ENCODE data around the gene CD200.
A peak's percentile ranks its signal among the peaks of the same experiment; 100 is the strongest.

The CD200 gene

DNA sequence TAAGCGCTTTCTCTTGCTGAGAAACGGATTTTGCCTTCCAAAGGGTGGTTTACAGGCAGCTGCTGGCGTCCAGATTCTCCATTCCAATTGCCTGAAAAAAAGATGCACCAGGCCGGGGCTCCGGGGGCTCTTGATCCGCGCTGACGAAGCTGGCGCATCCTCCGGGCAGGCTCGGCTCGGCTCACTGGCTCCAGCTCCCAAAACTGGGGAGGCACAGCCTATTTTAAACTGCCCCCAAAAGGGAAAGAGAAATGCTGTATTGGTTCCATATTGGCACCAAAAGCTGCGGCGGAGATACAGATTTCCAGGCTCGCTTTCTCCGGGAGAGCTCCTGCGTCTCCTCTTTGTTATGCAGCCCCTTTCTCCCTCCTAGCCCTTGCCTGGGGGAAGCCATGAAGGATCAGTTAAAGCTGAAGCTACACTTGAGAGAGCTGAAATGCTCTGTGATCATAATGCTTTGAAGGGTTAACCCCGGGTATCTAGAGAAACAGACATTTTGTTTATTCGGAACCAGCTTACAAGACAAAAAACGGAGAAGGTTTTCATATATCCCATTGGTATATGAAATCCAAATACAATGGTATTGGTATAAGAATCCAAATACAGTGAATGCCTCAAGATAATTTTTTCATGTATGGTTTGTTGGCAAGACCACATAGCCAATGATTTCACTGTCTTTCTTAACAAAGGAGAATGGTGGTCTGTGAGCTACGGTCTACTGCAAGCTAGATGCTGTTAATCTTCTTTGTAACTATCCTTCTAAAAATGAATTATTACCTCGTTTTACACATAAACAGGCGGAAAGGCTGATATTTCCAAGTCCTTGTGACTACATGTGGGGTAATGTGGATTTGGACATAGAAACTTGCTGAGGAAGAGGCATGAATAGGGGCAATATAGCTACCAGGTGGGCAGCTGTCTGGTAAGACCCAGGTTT lies 693 bp downstream of the CD200 start:
- no peak for DNase-seq

DNA sequence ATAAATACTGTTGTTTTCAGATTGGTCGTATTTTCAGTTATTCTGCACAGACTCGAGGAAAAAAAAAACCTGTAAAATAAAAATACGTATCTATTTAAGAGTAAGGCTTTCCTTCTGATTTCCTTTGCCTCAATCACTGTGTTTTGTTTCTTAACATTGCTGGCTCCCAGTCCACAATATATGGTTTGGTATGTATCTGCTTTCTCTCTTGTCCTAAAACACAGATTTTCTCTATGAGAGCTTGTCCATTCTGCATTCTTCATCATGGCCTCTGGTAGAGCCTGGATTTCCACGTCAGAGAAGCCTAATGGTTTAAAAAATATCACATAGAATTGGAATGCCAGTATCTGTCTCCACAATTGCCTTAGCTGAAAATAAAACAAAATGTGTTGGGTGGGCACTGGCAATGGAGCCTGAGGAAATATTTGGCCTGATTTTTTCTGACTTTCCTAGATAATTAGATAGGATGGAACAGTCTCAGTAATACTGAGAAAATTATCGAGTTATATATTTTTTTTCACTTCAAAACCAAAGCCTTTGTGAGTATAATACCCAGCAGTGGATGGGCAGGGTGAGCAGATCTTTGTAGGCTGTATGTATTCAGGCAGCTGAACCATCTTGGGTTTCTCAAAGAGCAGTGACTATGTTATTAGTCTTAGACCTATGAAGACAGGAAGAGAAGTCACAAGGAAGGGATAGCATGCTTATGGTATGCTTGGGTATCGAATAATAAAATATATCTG lies 1.9 kb downstream of the CD200 start:
- DNase-seq = no peak

DNA sequence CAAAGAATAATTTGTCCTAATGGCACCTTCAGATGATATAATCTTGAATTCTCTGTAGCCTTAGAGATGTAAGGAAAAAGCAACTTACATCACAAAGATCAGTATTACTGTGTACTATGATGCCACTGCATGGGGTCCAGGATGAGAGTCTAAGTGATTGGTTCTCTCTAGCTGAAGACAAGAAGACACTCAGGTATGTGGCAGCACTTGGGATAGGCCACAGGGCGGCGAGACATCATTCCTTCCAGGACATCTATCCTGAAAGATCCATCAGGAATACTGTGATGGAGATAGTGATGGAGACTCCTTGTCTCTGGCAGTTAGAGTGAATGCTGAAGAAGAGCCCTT lies 2.5 kb downstream of the CD200 start:
- DNase-seq = no peak

DNA sequence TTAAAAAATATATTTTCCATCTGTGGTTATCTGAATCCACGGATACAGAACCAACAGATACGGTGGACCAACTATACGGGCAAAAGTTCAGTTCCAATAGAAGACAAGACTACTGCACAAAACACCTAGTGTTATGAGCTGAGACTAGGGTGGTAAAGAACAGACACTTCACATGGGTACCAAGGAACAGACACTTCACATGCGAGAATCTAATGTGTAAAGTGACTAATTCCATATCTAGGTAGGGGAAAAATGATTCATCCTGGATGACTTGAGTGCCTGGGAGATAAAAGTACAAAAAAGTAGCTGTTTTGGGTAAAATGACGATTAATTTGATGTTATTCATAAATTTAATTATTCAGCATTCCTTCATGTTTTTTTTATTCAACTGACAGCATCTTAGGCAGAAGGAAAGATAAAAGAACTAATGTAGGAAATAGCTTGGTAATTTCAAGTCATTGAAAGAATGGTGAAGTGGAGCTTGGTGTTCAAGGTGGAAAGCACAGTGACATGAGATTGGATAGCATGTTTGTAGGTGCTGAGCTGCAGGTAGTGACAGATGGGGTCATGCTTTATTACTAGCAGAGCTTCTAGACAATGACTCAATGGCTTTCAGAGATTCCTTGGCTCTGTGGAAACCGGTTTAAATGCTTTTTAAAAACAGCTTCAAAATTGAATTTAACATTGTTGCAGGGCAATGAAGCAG lies 5.2 kb downstream of the CD200 start:
- no peak for DNase-seq

DNA sequence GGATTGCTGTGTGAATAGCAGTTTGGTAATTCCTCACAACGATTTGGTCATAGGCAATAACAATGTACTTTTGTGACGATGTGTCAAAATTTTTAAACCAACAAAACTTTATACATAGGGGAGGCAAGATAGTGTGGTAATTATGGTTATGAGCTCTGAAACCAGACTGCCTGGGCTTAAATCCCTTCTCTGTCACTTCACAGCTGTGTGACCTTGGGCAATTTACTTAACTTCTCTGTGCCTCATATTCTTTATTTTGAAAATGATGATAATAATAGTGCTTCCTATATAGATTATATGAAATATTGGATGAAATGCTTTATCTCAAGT lies 5.7 kb downstream of the CD200 start:
- no peak for DNase-seq

DNA sequence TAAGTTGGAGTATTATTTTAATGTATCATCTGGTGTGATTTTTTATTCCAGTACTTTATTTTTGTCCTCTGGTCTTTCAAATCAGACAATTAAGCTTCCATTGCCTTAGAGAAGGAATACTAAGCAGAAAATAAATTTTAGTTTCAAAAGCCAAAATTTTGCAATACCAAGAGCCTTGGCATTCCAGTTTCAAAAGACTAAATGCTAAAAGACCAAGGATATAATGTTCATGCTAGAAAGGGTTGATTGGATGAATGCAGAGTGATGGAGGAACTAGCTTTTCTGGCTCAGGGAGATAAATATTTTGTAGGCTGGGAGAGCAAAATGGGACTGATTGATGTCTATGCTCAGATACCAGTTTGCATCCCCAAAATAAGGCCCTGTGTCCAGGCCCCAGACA lies 6.2 kb downstream of the CD200 start:
- DNase-seq = no peak

DNA sequence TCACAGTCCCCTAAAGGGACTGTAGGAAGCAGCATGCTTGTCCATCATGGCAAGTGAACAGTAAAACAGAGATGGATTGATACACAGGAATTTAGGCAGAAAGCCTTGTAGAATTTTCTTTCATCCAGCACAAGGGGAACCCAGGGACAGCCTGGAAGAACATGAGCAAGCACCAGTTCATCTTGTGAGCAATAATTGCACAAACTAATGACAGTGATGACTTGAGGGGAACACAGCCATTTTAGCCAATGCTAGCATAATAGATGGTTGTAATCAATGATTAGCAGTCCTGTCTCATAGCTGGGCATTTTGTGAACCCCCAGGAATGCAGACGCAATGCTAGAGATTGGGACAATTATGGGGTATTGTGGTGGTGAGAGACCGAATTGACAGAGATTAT lies 6.7 kb downstream of the CD200 start:
- no peak for DNase-seq

DNA sequence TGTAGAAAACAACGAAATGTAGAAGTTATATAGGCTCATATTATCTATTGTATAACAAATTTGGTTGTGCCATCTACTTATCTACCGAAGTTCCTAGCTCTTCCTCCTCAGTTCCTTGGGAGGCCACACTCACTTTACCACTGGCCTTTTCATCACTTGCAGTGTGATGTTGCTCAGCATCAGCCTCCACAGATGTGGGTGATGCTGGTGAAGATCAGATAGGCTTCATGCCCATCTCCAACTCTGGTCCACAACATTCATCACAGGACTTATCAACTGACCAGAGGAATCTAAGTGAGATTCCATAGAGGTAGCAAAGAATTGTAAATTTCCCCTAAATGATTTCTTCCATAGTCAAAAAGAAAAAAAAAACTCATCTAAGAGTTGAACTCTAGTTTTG lies 8.4 kb downstream of the CD200 start:
- DNase-seq = no peak

DNA sequence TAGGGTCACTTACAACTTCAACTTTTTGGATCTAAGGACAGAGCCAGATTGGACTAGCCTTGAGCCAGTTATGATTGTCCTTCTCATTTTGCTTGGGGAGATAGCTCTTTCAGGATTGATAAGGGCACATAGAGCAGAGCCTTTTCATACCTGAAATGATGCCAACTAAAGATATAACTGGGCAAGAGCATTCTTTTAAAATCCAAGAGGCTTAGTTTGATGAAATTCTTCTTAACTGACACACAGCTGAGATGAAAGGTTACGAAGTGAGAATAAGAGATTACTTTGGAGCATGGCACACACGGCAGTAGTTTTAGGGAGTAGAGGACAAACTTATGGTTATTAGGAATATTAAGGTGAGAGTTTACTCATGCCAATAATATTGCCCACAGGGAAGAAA lies 12.7 kb downstream of the CD200 start:
- DNase-seq = no peak

DNA sequence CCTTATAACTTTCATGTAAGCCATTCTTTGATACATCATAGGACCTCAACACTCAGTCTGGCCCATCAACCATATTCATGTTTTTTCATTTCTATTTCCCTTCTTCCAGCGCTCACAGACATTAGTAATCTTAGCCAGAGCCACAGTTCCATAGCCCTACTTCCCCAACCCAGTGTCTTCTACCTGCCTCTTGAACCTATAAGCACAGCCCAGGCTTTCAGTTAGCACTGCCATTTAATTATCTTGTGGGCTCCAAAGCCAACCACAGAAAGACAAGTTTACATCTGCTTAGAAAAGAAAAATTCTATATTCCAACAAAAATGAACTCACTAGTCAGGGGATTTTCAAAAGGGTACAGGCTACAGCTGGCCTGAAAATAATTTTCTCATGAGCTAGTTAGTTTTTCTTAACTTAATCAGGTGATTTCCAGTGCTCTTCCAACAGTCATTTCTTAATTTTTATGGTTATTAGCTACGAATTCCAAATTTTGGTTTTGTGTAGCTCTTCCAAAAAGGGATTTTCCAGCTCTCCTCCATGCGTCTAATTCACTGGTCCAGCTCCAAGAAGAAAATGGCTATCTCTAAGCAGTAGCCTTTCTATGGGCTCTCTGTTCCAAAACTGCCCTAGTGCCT lies 13.7 kb downstream of the CD200 start:
- DNase-seq = no peak

DNA sequence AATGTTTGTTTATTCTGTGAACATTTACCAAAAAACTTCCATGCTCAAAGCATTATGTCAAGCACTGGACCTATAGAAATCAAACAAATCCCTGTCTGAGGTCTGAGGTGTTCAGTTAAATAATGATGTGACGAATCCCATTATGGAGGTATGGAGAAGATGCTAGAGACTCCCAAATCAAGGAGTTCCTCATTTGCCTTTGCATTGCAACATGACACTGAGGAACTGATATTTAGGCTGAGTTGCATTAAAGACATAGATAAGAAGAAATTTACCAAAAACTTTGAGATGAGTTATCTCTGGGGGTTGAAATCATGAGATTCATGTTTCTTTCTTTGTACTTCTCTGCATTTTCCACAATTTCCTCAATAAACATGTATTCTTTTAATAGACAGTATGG lies 16.0 kb downstream of the CD200 start:
- no peak for DNase-seq

DNA sequence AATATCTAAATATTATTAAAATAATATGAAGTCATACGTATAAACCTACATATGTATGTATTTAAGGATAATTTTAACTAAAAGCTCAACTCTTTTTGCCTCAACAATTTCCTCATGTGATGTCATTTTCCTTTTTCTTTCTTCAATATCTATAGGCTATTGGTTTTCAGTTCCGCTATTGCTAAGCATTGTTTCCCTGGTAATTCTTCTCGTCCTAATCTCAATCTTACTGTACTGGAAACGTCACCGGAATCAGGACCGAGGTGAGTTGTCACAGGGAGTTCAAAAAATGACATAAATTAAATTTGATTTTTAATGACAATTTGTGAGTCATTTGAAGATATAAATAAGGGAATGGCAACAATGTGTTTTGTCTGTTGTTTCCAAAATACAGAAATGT lies 16.6 kb downstream of the CD200 start:
- DNase-seq = no peak

DNA sequence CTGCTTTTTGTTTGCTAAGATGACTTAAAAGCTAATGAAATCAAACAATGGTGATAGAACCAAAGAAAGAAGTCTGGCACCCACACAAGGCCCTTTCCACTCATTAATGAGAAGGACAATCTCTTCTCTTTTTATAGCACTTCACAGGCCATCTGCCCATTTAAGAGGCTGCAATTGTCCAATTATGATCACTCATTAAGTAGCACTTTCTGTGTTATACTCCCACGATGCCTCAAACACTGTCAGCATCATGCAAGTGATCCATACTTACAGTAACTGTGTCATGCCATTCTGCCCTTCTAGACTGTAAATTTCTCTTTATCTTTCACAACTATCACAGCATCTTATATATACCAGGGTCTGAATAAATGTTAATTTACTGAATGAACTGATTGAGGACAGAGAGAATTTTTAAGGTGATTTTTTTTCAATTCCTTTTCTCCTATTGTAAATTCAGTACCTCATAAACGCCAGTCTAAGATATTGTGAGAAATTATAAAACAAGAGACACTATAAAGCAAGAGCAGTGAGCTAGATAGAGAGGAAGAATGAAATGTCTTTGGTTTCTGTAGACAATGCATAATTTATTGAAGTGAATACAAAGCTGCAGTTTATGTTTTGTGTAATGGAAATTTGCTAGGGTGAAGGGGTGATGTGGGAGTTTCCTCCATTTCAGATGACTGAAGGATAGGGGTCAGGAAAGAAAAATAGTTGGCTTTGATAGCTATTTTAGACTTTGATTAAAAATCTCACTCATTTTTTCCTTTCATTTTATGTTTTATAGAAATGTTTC lies 17.3 kb downstream of the CD200 start:
- DNase-seq = no peak

DNA sequence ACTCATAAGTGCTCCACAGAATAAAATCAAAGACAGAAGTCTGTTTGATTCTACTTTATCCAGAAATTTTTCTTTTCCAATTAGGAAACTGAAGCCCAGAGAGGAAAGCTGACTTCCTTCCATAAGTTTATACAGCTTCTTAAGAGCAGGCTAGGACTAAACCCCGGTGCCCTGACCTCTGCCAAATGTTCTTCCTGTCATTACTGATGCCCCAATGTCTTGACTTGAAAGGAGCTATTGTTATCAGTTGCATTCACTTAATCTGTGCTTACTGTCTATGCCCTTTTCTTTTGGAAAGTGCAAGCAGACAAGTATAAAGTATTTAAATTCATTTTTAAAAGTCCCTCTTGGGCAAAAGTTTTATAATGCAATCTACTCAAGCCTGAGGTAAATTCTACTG lies 18.1 kb downstream of the CD200 start:
- no peak for DNase-seq

DNA sequence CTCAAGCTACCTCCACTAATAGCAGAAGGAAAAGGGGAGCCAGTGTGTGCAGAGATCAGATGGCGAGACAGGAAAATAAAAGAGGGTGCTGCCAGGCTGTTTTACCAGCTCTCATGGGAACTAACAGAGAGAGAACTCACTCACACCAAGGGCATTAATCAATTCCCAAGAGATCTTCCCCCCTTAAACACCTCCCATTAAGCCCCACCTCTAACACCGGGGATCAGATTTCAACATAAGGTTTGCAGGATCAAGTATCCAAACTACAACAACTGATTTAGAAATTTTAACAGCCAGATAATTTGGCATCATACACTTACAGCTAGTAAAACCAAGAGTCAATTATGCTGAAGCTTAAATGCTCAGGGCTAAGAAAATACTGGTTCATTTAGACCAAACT lies 18.9 kb downstream of the CD200 start:
- no peak for DNase-seq

DNA sequence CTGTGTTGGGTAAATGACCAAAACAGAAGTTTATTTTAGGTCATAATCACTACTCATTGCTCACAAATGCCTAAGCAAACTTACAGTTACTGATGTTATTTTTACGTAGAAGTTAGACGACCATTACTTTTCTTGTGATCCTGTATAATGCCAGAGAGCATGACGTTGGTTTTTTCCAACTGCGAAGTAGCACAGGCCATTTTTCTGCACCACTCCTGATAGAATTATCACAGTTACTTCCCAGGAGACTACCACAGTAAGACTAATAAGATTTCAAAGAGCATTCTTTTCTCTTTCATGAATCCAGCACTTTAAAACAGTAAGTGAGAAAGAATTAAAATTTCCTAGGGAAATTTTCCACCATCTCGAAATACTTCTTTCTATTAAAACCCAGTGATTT lies 19.8 kb downstream of the CD200 start:
- no peak for DNase-seq

DNA sequence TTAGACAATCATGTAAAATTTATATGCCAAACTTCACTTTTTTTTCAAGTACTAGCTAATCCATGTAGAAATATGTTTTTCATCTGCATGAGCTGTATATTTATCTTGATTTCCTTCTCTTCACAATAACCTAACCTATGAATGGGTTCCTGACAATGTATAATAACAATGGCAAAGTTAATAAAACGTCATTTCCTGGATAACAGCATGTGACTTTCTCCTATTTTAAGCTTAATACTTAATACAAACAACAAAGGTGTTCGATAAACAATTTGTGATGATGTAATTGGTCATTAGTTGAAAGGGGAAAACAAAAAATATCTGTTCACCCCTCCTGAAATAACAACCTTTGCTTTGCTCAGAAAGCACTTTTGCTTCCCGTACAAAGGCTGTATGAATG lies 20.4 kb downstream of the CD200 start:
- no peak for DNase-seq

DNA sequence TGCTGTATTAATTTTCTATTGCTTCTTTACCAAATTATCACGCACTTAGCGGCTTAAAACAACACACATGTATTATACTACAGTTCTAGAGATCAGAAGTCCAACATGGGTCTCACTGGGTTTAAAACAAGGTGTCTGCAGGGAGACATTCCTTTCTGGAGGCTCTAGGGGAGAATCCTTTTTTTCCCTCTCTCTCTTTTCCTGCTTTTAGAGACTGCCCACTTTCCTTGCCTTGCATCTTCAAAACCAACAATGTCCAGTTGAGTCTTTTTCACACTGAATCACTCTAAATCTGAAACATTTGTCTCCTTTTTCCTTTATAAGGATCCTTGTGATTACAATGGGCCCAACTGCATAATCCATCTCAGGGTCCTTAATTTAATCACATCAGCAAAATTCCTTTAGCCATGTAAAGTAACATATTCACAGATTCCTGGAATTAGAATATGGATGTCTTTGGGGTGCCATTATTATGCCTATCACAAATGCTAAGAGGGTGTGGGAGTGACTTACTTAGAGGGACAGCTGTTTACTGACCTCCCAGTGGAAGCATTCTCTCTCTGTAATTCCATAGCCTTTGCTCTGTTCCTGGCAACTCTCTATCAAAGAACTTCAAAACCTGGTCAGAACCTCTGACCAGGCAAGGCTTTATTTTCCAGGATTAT lies 21.8 kb downstream of the CD200 start:
- DNase-seq = no peak

DNA sequence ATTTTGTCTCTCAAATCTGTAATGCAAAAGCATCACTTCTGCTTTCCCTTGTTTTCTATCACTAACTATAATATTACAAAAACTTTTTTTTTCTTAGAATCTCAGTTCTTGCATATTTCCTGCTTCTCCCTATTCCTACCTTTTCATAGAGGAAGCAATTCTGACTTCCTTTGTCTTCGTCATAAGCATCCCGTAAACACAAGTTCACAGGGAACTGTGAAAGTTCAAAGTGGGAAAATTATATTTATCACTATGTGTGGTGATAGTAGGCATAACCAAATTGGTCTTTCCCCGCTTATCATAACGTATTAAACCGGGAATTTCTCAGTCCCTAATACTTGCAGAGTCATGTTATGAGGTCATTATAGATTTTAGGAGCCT lies 22.3 kb downstream of the CD200 start:
- DNase-seq = no peak

DNA sequence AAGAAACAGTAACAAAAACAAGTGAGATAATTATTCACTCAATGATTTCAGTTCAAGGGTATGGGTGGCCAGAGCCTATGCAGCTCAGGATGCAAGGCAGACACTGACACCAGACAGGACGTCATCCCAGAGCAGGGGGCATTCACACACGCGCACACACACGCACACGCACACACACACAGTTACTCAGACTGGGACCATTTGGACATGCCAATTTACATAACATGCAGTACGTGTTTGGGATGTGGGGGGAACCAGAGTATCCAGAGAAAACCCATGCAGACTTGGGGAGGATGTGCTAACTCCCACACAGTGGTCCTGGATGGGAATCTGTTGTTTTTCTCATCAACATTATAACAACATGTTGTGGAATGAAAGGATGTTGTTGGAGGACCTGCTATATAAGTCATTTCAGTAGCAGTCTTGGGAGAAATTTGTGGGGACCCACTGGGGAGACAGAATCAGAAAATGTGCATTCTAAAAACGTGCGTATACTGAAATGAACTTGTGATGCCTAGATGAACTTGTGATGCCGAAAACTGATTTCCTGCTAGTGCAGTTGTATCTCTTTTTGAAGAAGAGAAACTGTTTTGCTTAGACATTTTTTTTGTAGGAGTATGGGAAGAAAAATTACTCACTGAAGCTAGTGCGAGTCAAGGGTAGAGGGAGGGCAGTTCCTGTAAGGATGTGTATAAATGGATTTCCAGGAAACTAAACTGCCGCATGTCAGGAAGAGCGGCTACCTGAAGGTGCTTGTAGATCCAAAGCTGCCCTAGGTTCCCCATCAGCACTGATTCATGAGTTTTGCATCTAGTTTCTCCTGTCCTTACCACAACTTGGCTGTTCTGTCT lies 25.2 kb downstream of the CD200 start:
- DNase-seq = peak; percentile 35

DNA sequence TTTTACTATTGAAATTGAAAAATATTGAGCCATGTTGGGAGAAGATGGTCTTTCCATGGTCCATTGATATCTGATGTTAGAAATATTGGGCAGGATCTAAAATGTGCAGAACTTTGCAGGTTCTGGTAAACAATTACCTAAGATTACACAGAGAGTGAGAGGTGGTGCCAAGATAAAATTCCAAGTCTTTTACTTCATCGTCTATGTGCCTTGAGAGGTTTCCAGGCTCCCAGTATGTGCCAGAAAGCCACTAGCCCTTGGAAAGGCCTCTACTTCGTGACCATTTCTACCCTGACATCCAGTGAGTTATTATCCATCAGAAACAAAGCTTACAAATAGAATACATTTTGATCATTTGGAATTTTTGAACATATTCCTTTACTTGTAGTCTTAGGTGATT lies 27.6 kb downstream of the CD200 start:
- DNase-seq = no peak
